CD4-positive, alpha-beta T cell (primary cell): ENCODE results near the gene ST3GAL5. TPM values are rescaled to one million over a fixed set of nuclear protein-coding genes. Genes with fewer than 3 reads are reported as not detected.

Experiments used
- ATAC-seq: fragments of 200-7000 bp; cut with Tn5 transposase; one replicate; pipeline ENCODE4 v1.10.0; 2022; ENCODE audit warnings: mild to moderate bottlenecking; ENCODE audit not compliant: poor library complexity
- CTCF ChIA-PET: fragments of 350-600 bp; sonication (Branson Sonifier 250); formaldehyde crosslinking; loops from one replicate; lab custom pipeline; 2021; ENCODE audit warnings: antibody characterized with exemption, inconsistent platforms; lab: Charles Lee
- POLR2A ChIA-PET: fragments of 350-600 bp; sonication (Branson Sonifier 250); formaldehyde crosslinking; loops from one replicate; lab custom pipeline; 2021; ENCODE audit warnings: antibody characterized with exemption, inconsistent platforms; lab: Charles Lee
- DNase-seq, 14 experiments: peaks; one replicate each; pipeline ENCODE4 v3.0.0-alpha.2; 2013 to 2020; ENCODE audit warnings: mixed read lengths in 2 of 14
- H3K27ac ChIP-seq, 2 donors: one replicate each; pipeline versions ENCODE4 v1.5.1 to v1.7.0; 2013; ENCODE audit warnings: low read length in 2 of 2, low read depth in 1 of 2, mild to moderate bottlenecking in 1 of 2
- H3K27me3 ChIP-seq, 2 experiments: 1 replicate in 1 of 2; 2 replicates in 1 of 2; pipeline versions ENCODE4 v1.6.1 to v1.7.0; 2013; ENCODE audit warnings: low read length in 2 of 2, control low read depth in 1 of 2, mild to moderate bottlenecking in 1 of 2, moderate library complexity in 1 of 2; ENCODE audit not compliant: insufficient read depth in 2 of 2, control insufficient read depth in 1 of 2
- H3K36me3 ChIP-seq: one replicate; pipeline ENCODE4 v1.6.1; 2013; ENCODE audit warnings: low read length, control low read depth; ENCODE audit not compliant: insufficient read depth
- H3K4me1 ChIP-seq: one replicate; pipeline ENCODE4 v1.6.1; 2013; ENCODE audit warnings: low read length, control low read depth; ENCODE audit not compliant: insufficient read depth
- H3K4me3 ChIP-seq: one replicate; pipeline ENCODE4 v1.5.1; 2013; ENCODE audit warnings: mild to moderate bottlenecking, low read length, moderate library complexity
- H3K9me3 ChIP-seq, 2 experiments: 1 replicate in 1 of 2; 2 replicates in 1 of 2; pipeline versions ENCODE4 v1.6.1 to v1.7.0; 2013; ENCODE audit warnings: low read length in 2 of 2, mild to moderate bottlenecking in 2 of 2, control low read depth in 1 of 2, moderate library complexity in 1 of 2; ENCODE audit not compliant: control insufficient read depth in 1 of 2, insufficient read depth in 1 of 2
- H3K27ac Mint-ChIP-seq: one replicate; pipeline ENCODE4 v1.8.0; 2020; ENCODE audit warnings: mixed read lengths
- H3K27me3 Mint-ChIP-seq: one replicate; pipeline ENCODE4 v1.8.0; 2021; ENCODE audit warnings: mixed read lengths
- H3K36me3 Mint-ChIP-seq: one replicate; pipeline ENCODE4 v1.8.0; 2021; ENCODE audit warnings: low read depth, mixed read lengths
- H3K4me1 Mint-ChIP-seq: one replicate; pipeline ENCODE4 v1.8.0; 2021; ENCODE audit warnings: low read depth, mixed read lengths
- H3K4me3 Mint-ChIP-seq: one replicate; pipeline ENCODE4 v1.8.0; 2020; ENCODE audit warnings: mild to moderate bottlenecking, mixed read lengths
- H3K9me3 Mint-ChIP-seq: one replicate; pipeline ENCODE4 v1.8.0; 2020; ENCODE audit warnings: mixed read lengths
- intact Hi-C, 2 experiments: fragments of 100-400 bp; cut with DNase I in 1 of 2; cut with micrococcal nuclease in 1 of 2; formaldehyde crosslinking; loops; one replicate each; pipeline versions ENCODE4 v1.15.1 to v1.9.0; 2023 to 2025; cut with DNase I, micrococcal nuclease
- total RNA-seq, 174 experiments: library from RNA in 2 of 174; stranded (reverse) in 2 of 174; gene quantifications; one replicate each; pipeline ENCODE4 v1.2.3 and lab custom pipeline; 2021 to 2026
- TF ChIP-seq, protein P1 (sequence below): fragments of 200-600 bp; IDR thresholded peaks from one replicate; pipeline ENCODE4 v1.8.0; 2022; ENCODE audit warnings: antibody characterized with exemption, mild to moderate bottlenecking

The ST3GAL5 gene
- total RNA-seq, 2 experiments from 2014 or later, result 76.7 to 77.8 TPM

DNA sequence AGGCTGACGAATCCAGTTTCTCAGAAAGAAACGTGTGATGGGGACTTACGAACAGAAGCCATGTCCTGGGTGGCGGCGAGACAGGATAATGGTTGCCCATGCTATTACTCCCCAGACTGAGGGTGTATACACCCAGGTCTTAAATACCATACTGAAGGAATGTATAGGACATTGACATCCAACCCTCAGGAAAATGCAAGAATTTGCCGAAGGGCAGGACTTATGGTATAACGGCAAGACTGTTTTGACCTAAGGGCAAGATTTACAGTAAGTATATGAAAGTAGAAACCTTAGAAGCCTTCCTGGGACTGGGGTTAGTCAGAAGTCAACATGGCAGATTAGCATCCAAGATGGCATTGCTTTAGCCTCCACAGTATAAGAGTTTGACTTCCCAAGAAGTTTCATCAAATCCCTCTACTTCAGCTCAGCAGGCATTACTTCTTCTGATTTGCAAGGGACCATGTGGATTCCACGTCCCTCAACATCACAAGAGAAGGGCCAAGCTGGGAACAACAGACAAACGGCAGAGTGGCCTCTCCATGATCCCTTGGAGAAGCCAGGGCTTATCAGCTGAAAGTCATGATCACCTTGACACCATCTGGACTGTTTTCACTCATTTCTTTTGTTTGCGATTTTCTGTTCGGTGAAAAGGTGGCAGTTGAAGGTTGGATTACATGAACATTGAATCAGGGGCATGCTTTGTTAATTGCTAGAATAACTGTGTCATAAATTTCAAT is 21.1 kb downstream of the ST3GAL5 start:
- Mint-ChIP-seq H3K27ac (peak overlapping the region; percentile 63), H3K36me3 (peaks cover 42% of the 10 kb centered on the region)

DNA sequence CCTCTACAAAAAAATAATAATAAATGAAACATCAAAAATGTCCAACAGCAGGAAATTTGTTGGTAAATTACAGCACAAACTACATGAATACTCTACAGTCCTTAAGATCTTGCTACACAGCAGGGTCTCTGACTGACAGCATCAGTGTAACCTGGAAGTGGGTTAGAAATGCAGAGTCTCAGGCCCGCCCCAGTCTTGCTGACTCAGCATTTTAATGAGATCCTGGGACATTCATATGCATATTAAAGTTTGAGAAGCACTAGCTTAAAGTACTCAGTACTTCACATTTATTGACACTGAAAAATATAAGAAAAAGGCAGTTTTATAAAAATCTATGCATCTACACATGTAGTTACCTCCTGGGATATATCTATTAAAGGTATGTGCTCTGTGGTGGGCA is 21.7 kb downstream of the ST3GAL5 start:
- intact Hi-C loops, result no loop called here
- DNase-seq (no peak), ATAC-seq (no peak)
- H3K27ac Mint-ChIP-seq, result peak overlapping the region; percentile 63
- H3K9me3 ChIP-seq, result no peaks in the 10 kb centered on the region
- no peaks in the 10 kb centered on the region for H3K9me3 Mint-ChIP-seq
- H3K4me1 Mint-ChIP-seq, result peaks cover 61% of the 10 kb centered on the region
- CTCF ChIA-PET, result interaction anchor here (1.1 to 1.8 kb wide), 2 partner anchors 21 to 53 kb away, joined by 3 to 11 read pairs; partner anchors contain the start of gene ST3GAL5
- H3K36me3 Mint-ChIP-seq, result peaks cover 48% of the 10 kb centered on the region
- H3K4me3 ChIP-seq, result no peak overlapping the region
- no peak overlapping the region for H3K27ac ChIP-seq
- H3K4me1 ChIP-seq, result peaks cover 30% of the 10 kb centered on the region
- TF ChIP-seq, protein P1, sequence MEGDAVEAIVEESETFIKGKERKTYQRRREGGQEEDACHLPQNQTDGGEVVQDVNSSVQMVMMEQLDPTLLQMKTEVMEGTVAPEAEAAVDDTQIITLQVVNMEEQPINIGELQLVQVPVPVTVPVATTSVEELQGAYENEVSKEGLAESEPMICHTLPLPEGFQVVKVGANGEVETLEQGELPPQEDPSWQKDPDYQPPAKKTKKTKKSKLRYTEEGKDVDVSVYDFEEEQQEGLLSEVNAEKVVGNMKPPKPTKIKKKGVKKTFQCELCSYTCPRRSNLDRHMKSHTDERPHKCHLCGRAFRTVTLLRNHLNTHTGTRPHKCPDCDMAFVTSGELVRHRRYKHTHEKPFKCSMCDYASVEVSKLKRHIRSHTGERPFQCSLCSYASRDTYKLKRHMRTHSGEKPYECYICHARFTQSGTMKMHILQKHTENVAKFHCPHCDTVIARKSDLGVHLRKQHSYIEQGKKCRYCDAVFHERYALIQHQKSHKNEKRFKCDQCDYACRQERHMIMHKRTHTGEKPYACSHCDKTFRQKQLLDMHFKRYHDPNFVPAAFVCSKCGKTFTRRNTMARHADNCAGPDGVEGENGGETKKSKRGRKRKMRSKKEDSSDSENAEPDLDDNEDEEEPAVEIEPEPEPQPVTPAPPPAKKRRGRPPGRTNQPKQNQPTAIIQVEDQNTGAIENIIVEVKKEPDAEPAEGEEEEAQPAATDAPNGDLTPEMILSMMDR, result no peak
- H3K27me3 Mint-ChIP-seq, result no peaks in the 10 kb centered on the region
- H3K4me3 Mint-ChIP-seq, result no peak overlapping the region
- H3K27me3 ChIP-seq, result no peaks in the 10 kb centered on the region
- peaks cover 5% of the 10 kb centered on the region for H3K36me3 ChIP-seq
- POLR2A ChIA-PET, result interaction anchor here (0.7 to 4.2 kb wide), 2 partner anchors 21 to 40 kb away, joined by 3 to 20 read pairs; partner anchors contain the start of gene ST3GAL5

More for the DNA sequence above, 21.1 kb downstream of the ST3GAL5 start:
- H3K9me3 ChIP-seq, result no peaks in the 10 kb centered on the region
- peaks cover 25% of the 10 kb centered on the region for H3K4me1 ChIP-seq
- ChIA-PET POLR2A (interaction anchor here (4.2 kb wide), 1 partner anchor 21 kb away, joined by 20 read pairs; the partner anchor contains the start of gene ST3GAL5), CTCF (interaction anchor here (1.5 kb wide), 1 partner anchor 20 kb away, joined by 3 read pairs; no protein-coding TSS in a partner anchor)
- ATAC-seq (no peak), DNase-seq (no peak)
- TF ChIP-seq, protein P1, result no peak
- no peak overlapping the region for H3K4me3 ChIP-seq
- H3K27me3 Mint-ChIP-seq, result no peaks in the 10 kb centered on the region
- H3K4me3 Mint-ChIP-seq, result no peak overlapping the region
- H3K27ac ChIP-seq, result no peak overlapping the region
- H3K4me1 Mint-ChIP-seq, result peaks cover 55% of the 10 kb centered on the region
- no peaks in the 10 kb centered on the region for H3K27me3 ChIP-seq
- H3K36me3 ChIP-seq, result peaks cover 5% of the 10 kb centered on the region
- no peaks in the 10 kb centered on the region for H3K9me3 Mint-ChIP-seq
- intact Hi-C loops, result no loop called here

DNA sequence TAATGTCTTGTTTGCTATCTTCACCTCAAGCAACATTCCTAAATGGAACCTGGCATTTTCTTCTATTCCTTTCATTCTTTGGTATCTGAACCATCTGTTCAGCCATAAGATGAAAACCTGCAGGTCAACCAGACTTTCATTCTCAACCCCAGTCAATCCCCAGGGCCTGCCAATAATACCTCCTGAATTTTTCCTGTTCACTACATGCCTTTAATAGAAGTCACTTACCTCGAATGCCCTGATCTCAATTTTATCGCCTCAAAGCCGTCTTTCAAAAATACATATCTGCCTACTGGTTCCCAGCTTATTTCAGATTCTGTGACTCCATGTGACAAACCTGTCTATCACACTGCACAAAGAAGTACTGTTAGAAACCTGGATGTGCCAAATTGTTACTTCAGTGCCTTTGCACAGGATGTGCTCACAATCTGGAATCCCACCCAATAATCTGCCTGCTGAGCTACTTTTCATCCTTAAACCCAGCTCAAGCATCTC is 22.6 kb downstream of the ST3GAL5 start:
- intact Hi-C loops, result no loop called here
- ATAC-seq (no peak), DNase-seq (no peak)
- no peaks in the 10 kb centered on the region for H3K9me3 Mint-ChIP-seq
- POLR2A ChIA-PET, result interaction anchor here (0.6 to 4.2 kb wide), 2 partner anchors 13 to 22 kb away, joined by 3 to 20 read pairs; partner anchors contain the start of gene ST3GAL5
- peak overlapping the region; percentile 56 for H3K27ac Mint-ChIP-seq
- Histone ChIP-seq H3K36me3 (peaks cover 5% of the 10 kb centered on the region), H3K4me1 (peaks cover 31% of the 10 kb centered on the region), H3K4me3 (no peak overlapping the region), H3K27me3 (no peaks in the 10 kb centered on the region), H3K27ac (no peak overlapping the region), H3K9me3 (no peaks in the 10 kb centered on the region)
- H3K36me3 Mint-ChIP-seq, result peaks cover 57% of the 10 kb centered on the region
- CTCF ChIA-PET, result interaction anchor here (1.1 to 1.8 kb wide), 3 partner anchors 22 to 52 kb away, joined by 3 to 11 read pairs (median 5); partner anchors contain the start of gene ST3GAL5
- peaks cover 61% of the 10 kb centered on the region for H3K4me1 Mint-ChIP-seq
- TF ChIP-seq, protein P1, result no peak
- H3K4me3 Mint-ChIP-seq, result no peak overlapping the region
- H3K27me3 Mint-ChIP-seq, result no peaks in the 10 kb centered on the region
